OCI-LY1 (cell line): ENCODE measurements around the gene LPAR3.

Experiments used
- H2AFZ ChIP-seq: fragments of 200-600 bp; sonication (generic), shearing (Covaris generic); 2 replicates; pipeline ENCODE4 v1.6.0; 2014; ENCODE audit warnings: antibody characterized with exemption, mild to moderate bottlenecking, low read length
- H3F3A ChIP-seq: fragments of 200-600 bp; sonication (generic), shearing (Covaris generic); 2 replicates; pipeline ENCODE4 v1.6.0; 2014; ENCODE audit warnings: mild to moderate bottlenecking, antibody characterized with exemption, low read length, moderate library complexity; ENCODE audit not compliant: insufficient read depth
- H3K27ac ChIP-seq: fragments of 200-600 bp; sonication (generic); 2 replicates; pipeline ENCODE4 v1.5.1; 2014; ENCODE audit warnings: low read length, mixed run types, mild to moderate bottlenecking, low read depth; ENCODE audit not compliant: poor library complexity, severe bottlenecking
- H3K27me3 ChIP-seq: fragments of 200-600 bp; sonication (generic); 2 replicates; pipeline ENCODE4 v1.6.0; 2014; ENCODE audit warnings: antibody characterized with exemption, mild to moderate bottlenecking, low read length, moderate library complexity; ENCODE audit not compliant: insufficient read depth
- H3K36me3 ChIP-seq: fragments of 200-600 bp; sonication (generic); 2 replicates; pipeline ENCODE4 v1.6.1; 2014; ENCODE audit warnings: mild to moderate bottlenecking, antibody characterized with exemption, low read length, moderate library complexity, mixed read lengths; ENCODE audit not compliant: insufficient read depth
- H3K4me1 ChIP-seq: fragments of 200-600 bp; sonication (generic); 2 replicates; pipeline ENCODE4 v1.5.1; 2014; ENCODE audit warnings: mild to moderate bottlenecking, low read length, moderate library complexity; ENCODE audit not compliant: insufficient read depth, severe bottlenecking
- H3K4me2 ChIP-seq: fragments of 200-600 bp; sonication (generic), shearing (Covaris generic); 2 replicates; pipeline ENCODE4 v1.6.1; 2014; ENCODE audit warnings: low read length
- H3K4me3 ChIP-seq: fragments of 200-600 bp; sonication (generic); 2 replicates; pipeline ENCODE4 v1.5.1; 2014; ENCODE audit warnings: low read length, low read depth, mild to moderate bottlenecking, mixed read lengths; ENCODE audit not compliant: poor library complexity, severe bottlenecking
- H3K79me2 ChIP-seq: fragments of 200-600 bp; shearing (Covaris generic); 2 replicates; pipeline ENCODE4 v1.6.1; 2016; ENCODE audit warnings: mixed run types, low read length, mixed read lengths; ENCODE audit not compliant: insufficient read depth
- H3K9ac ChIP-seq: fragments of 200-600 bp; sonication (generic), shearing (Covaris generic); 2 replicates; pipeline ENCODE4 v1.6.1; 2014; ENCODE audit warnings: mild to moderate bottlenecking, low read length, mixed read lengths
- H3K9me2 ChIP-seq: fragments of 200-600 bp; sonication (generic), shearing (Covaris generic); 2 replicates; pipeline ENCODE4 v1.6.1; 2014; ENCODE audit warnings: low read depth, mild to moderate bottlenecking, low read length, mixed read lengths
- H3K9me3 ChIP-seq: fragments of 200-600 bp; shearing (Covaris generic); 2 replicates; pipeline ENCODE4 v1.6.1; 2014; ENCODE audit warnings: low read length, mixed read lengths
- H4K20me1 ChIP-seq: fragments of 200-600 bp; sonication (generic), shearing (Covaris generic); 2 replicates; pipeline ENCODE4 v1.6.0; 2016; ENCODE audit warnings: mild to moderate bottlenecking, low read length; ENCODE audit not compliant: insufficient read depth
- CTCF ChIP-seq: fragments of 200-600 bp; sonication (generic), shearing (Covaris generic); IDR thresholded peaks from 2 replicates; pipeline ENCODE4 v1.5.1; 2017; ENCODE audit warnings: mild to moderate bottlenecking, antibody characterized with exemption, low read length, moderate library complexity, mixed read lengths
- EZH2 ChIP-seq: fragments of 200-600 bp; sonication (generic), shearing (Covaris generic); IDR thresholded peaks from 2 replicates; pipeline ENCODE4 v1.8.0; 2017; ENCODE audit warnings: borderline replicate concordance, mixed run types, mild to moderate bottlenecking, antibody characterized with exemption, low read length, moderate library complexity, mixed read lengths

Gene LPAR3

DNA sequence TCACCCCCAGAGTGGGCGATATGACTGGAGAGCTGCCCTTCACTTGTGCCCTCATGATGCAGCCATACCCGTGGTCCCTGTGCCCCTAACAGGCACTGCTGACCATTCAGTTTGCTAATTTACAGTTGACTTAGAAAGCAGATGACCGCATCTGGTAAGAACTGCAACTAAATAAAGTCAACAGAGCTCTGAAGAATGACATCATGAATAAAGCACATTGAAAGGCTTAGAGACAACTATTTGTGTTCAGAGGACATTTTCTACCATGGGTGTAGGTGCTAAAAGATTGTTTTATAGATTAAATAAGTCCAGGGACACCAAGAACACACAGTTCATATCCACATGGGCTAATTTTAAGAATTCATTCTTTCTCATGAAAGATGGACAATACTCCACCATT, 65.5 kb downstream of the LPAR3 start:
- H3K27ac ChIP-seq = no peak overlapping the region
- H3K79me2 ChIP-seq = no peaks in the 10 kb centered on the region
- H3K4me3 ChIP-seq = no peak overlapping the region
- H3K9me3 ChIP-seq = no peaks in the 10 kb centered on the region
- H3K27me3 ChIP-seq = no peaks in the 10 kb centered on the region; the same call in 1 of the 2 replicates
- no peaks in the 10 kb centered on the region for H3K36me3 ChIP-seq
- no peaks in the 10 kb centered on the region for H4K20me1 ChIP-seq
- TF ChIP-seq CTCF (no peak), EZH2 (no peak)
- H3K4me2 ChIP-seq = no peak overlapping the region
- no peak overlapping the region for H3K9ac ChIP-seq
- H2AFZ ChIP-seq = no peak overlapping the region
- no peaks in the 10 kb centered on the region for H3F3A ChIP-seq
- H3K4me1 ChIP-seq = no peaks in the 10 kb centered on the region
- no peaks in the 10 kb centered on the region for H3K9me2 ChIP-seq

DNA sequence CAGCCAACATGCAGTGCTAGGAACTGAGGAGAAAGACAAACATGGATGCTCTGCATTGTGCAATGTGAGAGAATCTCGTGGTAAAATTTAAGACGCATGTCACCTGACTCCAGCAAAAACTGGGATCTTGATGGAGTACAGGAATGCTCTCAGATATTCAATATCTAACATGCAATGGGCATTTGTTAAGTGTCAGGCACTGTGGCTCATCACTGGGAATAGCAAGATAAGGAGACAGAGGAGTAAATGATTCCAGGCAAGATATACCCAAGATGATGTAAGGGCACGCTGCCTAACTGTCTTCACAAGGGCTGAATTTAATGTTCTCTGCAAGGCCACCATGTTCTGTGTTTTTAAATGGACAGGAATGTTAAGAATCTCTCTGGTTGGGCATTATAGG, 67.8 kb downstream of the LPAR3 start:
- H3K79me2 ChIP-seq = no peaks in the 10 kb centered on the region
- H3K4me1 ChIP-seq = no peaks in the 10 kb centered on the region
- H3K9me3 ChIP-seq = no peaks in the 10 kb centered on the region
- H3K27ac ChIP-seq = no peak overlapping the region
- no peak overlapping the region for H3K9ac ChIP-seq
- H3K27me3 ChIP-seq = no peaks in the 10 kb centered on the region; the same call in 1 of the 2 replicates
- H3K36me3 ChIP-seq = no peaks in the 10 kb centered on the region
- no peaks in the 10 kb centered on the region for H4K20me1 ChIP-seq
- H2AFZ ChIP-seq = no peak overlapping the region
- H3F3A ChIP-seq = no peaks in the 10 kb centered on the region
- H3K4me3 ChIP-seq = no peak overlapping the region
- no peak for TF ChIP-seq EZH2
- no peak for TF ChIP-seq CTCF
- no peak overlapping the region for H3K4me2 ChIP-seq
- no peaks in the 10 kb centered on the region for H3K9me2 ChIP-seq

DNA sequence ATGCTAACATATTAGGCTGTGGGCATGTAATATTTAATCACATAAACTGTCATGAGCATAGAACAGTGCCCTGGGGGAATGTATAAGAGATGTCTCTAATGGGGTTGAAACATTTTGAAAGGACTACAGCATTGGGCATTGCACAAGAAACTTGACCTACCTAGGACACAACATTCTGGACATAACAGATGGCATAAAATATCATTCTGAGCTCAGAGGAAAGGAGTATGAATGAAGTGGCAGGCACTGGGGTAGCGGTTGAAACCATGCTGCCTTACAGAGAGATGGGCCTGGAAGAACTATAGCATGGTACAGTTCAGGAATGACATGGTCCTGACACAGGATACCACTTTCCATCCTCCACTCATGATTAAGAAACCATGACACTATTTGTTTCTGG, 69.0 kb downstream of the LPAR3 start:
- no peak overlapping the region for H3K4me3 ChIP-seq
- no peak overlapping the region for H3K27ac ChIP-seq
- H3F3A ChIP-seq = no peaks in the 10 kb centered on the region
- H3K4me2 ChIP-seq = no peak overlapping the region
- no peaks in the 10 kb centered on the region for H4K20me1 ChIP-seq
- H3K36me3 ChIP-seq = no peaks in the 10 kb centered on the region
- H3K9me3 ChIP-seq = no peaks in the 10 kb centered on the region
- H3K79me2 ChIP-seq = no peaks in the 10 kb centered on the region
- H3K4me1 ChIP-seq = no peaks in the 10 kb centered on the region
- H3K9me2 ChIP-seq = no peaks in the 10 kb centered on the region
- no peak overlapping the region for H2AFZ ChIP-seq
- no peaks in the 10 kb centered on the region; the same call in 1 of the 2 replicates for H3K27me3 ChIP-seq
- no peak overlapping the region for H3K9ac ChIP-seq
- no peak for TF ChIP-seq CTCF
- no peak for TF ChIP-seq EZH2
